ENCODE data around the gene RNASE11. TPM values are rescaled to one million over a fixed set of nuclear protein-coding genes. Genes with fewer than 3 reads are reported as not detected.

Gene RNASE11
- total and polyA plus RNA-seq, 10 of the 15 experiments (the other 5 are each of a cell fraction or from before 2014, with no cell fraction given): not detected

DNA sequence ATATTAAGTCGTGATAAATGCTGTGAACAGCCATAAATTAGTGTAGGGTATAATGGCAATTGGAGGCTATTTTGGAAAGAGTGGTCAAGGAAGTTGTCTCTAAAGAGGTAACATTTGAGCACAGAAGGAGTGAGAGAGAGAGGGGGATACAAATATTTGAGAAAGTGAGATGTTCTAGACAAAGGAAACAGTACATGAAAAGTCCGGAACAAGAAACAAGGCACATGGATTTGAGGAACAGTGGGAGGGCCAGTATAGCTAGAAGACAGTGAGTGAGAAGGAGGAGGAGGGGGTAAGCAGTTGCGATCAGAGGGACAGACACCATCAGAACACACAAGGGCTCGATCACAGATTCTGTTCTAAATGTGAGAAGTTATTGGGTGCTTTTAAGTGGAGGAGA, 23.5 kb upstream of the RNASE11 start:
- H3K9ac ChIP-seq (ENCODE audit: control insufficient read depth, insufficient read depth, low read length): no peak overlapping the region
- SMC1A ChIA-PET (ENCODE audit: uncharacterized antibody, unreplicated experiment): interaction anchor here (0.9 to 5.2 kb wide), 8 partner anchors 11 to 199 kb away, joined by 4 to 55 read pairs (median 10); partner anchors contain the start of genes RNASE4 and TEP1
- intact Hi-C loops (cut with micrococcal nuclease; ENCODE audit: unreplicated experiment) (loop anchor here (5.0 kb wide), 2 partner anchors 51 to 269 kb away; partner anchors contain the start of gene PARP2), in situ Hi-C loops (cut with MboI) (loop anchor here (5.0 kb wide), 1 partner anchor 199 kb away; the partner anchor contains the start of gene TEP1)
- BruUV-seq (replicated peaks): no TSS peak
- H3K9me3 ChIP-seq (replicated peaks; ENCODE audit: control insufficient read depth, insufficient read depth, low read length): no peaks in the 10 kb centered on the region
- FAIRE-seq (no peak), ATAC-seq (no peak), DNase-seq (ENCODE audit: low read depth, low spot score) (no peak)
- H3K4me1 ChIP-seq (ENCODE audit: control insufficient read depth, insufficient read depth, low read length): peaks cover 35% of the 10 kb centered on the region
- H3K79me2 ChIP-seq (ENCODE audit: control insufficient read depth, insufficient read depth, low read length): no peaks in the 10 kb centered on the region
- 79% methylated on average over 4 of the region's 4 CpGs for WGBS (ENCODE audit: insufficient coverage, insufficient replicate concordance, low lambda C conversion rate, missing lambda C conversion rate)
- H2AFZ ChIP-seq (ENCODE audit: control insufficient read depth, low read depth, low read length): no peak overlapping the region
- POLR2A ChIA-PET: interaction anchor here (1.4 kb wide), 1 partner anchor 52 kb away, joined by 3 read pairs; no protein-coding TSS in a partner anchor
- H3K27me3 ChIP-seq (replicated peaks in 1 of 2; ENCODE audit: control insufficient read depth in 2 of 2, insufficient read depth in 2 of 2, low read length in 1 of 2): no peaks in the 10 kb centered on the region
- CTCF ChIA-PET: interaction anchor here (1.6 to 10.3 kb wide), 6 partner anchors 64 to 282 kb away, joined by 4 to 216 read pairs (median 62); partner anchors contain the start of genes ANG, CCNB1IP1, RNASE4 and TEP1
- no peak overlapping the region for H3K4me3 ChIP-seq
- TF ChIP-seq NFIC (IDR thresholded peaks at IDR 0.05; ENCODE audit: low read depth, low read length) (no peak), CBFB (IDR thresholded peaks at IDR 0.05; ENCODE audit: low read depth) (no peak), FOS (IDR thresholded peaks at IDR 0.05; ENCODE audit: borderline replicate concordance, extremely low read depth, insufficient read length) (no peak), MTA2 (IDR thresholded peaks at IDR 0.05; ENCODE audit: low read depth) (no peak), SPI1 (IDR thresholded peaks at IDR 0.05; ENCODE audit: borderline replicate concordance, insufficient read depth, low read depth, low read length) (no peak)
- TF ChIP-seq, protein P1, sequence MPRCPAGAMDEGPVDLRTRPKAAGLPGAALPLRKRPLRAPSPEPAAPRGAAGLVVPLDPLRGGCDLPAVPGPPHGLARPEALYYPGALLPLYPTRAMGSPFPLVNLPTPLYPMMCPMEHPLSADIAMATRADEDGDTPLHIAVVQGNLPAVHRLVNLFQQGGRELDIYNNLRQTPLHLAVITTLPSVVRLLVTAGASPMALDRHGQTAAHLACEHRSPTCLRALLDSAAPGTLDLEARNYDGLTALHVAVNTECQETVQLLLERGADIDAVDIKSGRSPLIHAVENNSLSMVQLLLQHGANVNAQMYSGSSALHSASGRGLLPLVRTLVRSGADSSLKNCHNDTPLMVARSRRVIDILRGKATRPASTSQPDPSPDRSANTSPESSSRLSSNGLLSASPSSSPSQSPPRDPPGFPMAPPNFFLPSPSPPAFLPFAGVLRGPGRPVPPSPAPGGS (IDR thresholded peaks at IDR 0.05; ENCODE audit: borderline replicate concordance, insufficient read depth, low read depth, low read length, poor library complexity, severe bottlenecking): no peak
- TF ChIP-seq, protein P2, sequence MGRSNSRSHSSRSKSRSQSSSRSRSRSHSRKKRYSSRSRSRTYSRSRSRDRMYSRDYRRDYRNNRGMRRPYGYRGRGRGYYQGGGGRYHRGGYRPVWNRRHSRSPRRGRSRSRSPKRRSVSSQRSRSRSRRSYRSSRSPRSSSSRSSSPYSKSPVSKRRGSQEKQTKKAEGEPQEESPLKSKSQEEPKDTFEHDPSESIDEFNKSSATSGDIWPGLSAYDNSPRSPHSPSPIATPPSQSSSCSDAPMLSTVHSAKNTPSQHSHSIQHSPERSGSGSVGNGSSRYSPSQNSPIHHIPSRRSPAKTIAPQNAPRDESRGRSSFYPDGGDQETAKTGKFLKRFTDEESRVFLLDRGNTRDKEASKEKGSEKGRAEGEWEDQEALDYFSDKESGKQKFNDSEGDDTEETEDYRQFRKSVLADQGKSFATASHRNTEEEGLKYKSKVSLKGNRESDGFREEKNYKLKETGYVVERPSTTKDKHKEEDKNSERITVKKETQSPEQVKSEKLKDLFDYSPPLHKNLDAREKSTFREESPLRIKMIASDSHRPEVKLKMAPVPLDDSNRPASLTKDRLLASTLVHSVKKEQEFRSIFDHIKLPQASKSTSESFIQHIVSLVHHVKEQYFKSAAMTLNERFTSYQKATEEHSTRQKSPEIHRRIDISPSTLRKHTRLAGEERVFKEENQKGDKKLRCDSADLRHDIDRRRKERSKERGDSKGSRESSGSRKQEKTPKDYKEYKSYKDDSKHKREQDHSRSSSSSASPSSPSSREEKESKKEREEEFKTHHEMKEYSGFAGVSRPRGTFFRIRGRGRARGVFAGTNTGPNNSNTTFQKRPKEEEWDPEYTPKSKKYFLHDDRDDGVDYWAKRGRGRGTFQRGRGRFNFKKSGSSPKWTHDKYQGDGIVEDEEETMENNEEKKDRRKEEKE (IDR thresholded peaks at IDR 0.05): no peak
- TF ChIP-seq, protein P3, sequence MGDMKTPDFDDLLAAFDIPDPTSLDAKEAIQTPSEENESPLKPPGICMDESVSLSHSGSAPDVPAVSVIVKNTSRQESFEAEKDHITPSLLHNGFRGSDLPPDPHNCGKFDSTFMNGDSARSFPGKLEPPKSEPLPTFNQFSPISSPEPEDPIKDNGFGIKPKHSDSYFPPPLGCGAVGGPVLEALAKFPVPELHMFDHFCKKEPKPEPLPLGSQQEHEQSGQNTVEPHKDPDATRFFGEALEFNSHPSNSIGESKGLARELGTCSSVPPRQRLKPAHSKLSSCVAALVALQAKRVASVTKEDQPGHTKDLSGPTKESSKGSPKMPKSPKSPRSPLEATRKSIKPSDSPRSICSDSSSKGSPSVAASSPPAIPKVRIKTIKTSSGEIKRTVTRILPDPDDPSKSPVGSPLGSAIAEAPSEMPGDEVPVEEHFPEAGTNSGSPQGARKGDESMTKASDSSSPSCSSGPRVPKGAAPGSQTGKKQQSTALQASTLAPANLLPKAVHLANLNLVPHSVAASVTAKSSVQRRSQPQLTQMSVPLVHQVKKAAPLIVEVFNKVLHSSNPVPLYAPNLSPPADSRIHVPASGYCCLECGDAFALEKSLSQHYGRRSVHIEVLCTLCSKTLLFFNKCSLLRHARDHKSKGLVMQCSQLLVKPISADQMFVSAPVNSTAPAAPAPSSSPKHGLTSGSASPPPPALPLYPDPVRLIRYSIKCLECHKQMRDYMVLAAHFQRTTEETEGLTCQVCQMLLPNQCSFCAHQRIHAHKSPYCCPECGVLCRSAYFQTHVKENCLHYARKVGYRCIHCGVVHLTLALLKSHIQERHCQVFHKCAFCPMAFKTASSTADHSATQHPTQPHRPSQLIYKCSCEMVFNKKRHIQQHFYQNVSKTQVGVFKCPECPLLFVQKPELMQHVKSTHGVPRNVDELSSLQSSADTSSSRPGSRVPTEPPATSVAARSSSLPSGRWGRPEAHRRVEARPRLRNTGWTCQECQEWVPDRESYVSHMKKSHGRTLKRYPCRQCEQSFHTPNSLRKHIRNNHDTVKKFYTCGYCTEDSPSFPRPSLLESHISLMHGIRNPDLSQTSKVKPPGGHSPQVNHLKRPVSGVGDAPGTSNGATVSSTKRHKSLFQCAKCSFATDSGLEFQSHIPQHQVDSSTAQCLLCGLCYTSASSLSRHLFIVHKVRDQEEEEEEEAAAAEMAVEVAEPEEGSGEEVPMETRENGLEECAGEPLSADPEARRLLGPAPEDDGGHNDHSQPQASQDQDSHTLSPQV (IDR thresholded peaks at IDR 0.05): no peak
- TF ChIP-seq, protein P4, sequence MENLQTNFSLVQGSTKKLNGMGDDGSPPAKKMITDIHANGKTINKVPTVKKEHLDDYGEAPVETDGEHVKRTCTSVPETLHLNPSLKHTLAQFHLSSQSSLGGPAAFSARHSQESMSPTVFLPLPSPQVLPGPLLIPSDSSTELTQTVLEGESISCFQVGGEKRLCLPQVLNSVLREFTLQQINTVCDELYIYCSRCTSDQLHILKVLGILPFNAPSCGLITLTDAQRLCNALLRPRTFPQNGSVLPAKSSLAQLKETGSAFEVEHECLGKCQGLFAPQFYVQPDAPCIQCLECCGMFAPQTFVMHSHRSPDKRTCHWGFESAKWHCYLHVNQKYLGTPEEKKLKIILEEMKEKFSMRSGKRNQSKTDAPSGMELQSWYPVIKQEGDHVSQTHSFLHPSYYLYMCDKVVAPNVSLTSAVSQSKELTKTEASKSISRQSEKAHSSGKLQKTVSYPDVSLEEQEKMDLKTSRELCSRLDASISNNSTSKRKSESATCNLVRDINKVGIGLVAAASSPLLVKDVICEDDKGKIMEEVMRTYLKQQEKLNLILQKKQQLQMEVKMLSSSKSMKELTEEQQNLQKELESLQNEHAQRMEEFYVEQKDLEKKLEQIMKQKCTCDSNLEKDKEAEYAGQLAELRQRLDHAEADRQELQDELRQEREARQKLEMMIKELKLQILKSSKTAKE (IDR thresholded peaks at IDR 0.05; ENCODE audit: low read depth, poor library complexity, severe bottlenecking): no peak
- H3K36me3 ChIP-seq (ENCODE audit: control insufficient read depth in 2 of 2, insufficient read depth in 2 of 2, low read length in 1 of 2): no peaks in the 10 kb centered on the region
- no peaks in the 10 kb centered on the region for H4K20me1 ChIP-seq (ENCODE audit: control insufficient read depth, insufficient read depth)
- H3K27ac ChIP-seq (ENCODE audit: control insufficient read depth, insufficient read depth): no peak overlapping the region
- RAD21 ChIA-PET (ENCODE audit: unreplicated experiment): interaction anchor here (1.8 to 6.3 kb wide), 6 partner anchors 12 to 284 kb away, joined by 6 to 77 read pairs (median 15); partner anchors contain the start of genes PIP4P1 and RNASE4
- 0 out of 2 replicates have a peak overlapping the region, but pooled peaks have one; percentile 97 for H3K4me2 ChIP-seq (ENCODE audit: control insufficient read depth, insufficient read depth)
